NAMALWA (cell line): ENCODE data around the gene SFMBT2.

Experiments
- DNase-seq: peaks from one replicate; pipeline ENCODE4 v3.0.0-alpha.2; 2015; ENCODE audit warnings: low spot score

SFMBT2 gene

DNA sequence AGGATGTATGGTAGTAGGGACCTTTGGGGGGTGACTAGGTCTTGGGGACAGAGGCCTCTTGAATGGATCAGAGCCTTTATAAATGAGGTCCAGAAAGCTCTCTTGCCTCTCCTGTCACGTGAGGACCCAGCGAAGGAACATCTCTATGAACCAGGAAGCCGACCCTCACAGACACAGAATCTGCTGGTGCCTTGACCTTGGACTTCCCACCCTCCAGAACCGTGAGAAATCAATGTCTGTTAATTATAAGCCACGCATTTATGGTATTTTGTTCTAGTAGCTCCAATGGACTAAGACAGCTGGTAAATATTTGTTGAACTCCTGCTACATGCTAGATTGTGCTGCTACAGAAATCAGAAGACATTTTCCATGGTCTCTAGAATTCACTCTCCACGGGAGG, 276.9 kb downstream of the SFMBT2 start:
- DNase-seq, result no peak

DNA sequence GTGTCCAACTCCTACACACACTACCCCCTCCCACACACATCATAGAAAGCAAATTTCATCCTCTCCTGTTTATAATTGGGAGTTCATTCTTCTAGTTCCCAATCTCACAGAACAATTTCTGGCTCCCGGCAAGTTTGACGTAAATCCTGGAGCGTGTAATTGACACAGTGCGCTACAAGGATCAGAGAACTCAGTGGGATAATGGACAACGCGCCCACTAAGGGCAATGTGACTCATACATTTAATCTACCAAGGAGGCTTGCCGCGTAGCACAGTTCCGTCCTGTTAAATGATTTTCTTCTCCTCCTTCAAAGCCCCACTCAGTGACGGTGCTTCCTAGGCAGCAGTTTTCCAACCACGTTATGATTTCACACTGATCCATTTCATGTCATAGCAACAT, 277.6 kb downstream of the SFMBT2 start:
- no peak for DNase-seq

DNA sequence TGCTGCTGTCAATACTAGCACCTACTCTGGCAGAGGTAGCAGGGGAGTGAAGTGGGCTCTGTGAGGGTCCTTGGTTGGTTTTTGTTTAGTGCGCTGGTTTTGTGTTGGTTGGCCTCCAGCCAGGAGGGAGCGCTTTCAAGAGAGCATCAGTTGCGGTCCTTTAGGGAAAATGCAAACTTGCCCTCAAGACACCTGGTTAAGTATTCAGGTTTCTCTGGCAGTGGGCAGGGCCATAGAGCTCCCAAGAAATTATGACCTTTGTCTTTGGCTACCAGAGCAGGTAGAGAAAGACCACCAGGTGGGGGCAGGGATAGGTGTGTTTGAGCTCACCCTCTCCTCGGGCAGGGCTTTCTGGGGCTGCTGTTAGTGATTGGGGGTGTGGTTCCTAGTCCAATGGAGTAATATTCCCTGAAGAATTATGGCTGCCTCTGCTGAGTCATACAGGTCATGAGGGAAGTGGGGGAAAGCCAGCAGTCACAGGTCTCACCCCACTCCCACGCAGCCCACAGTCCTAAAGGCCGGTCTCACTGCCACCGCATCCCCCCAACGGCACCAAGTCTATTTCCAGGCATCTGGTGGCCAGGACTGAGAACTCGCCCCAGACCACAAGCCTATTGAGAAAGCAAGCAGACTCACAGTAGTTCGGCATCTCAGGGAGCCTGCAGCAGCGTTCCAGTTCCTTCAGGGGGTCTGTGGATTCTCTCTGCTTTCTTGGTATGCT, 280.5 kb downstream of the SFMBT2 start:
- DNase-seq, result no peak

DNA sequence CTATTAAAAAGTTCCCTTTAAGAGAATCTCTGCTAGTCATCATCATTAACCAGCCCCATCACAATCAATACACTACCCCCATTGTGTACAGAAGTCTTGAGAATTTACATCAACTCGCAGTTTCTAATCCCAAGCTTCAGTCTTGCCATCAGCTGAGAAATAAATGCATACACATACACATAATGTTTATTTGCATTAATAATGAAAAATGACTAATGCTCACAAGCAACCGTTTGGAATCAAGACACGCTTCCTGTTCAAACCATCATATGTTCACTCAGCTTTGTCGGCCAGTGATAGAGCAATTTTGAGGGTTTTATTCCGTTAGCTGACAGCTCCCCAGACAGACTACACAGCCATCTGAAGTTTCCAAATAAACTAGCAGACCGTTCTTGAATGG, 287.1 kb downstream of the SFMBT2 start:
- DNase-seq, result no peak

DNA sequence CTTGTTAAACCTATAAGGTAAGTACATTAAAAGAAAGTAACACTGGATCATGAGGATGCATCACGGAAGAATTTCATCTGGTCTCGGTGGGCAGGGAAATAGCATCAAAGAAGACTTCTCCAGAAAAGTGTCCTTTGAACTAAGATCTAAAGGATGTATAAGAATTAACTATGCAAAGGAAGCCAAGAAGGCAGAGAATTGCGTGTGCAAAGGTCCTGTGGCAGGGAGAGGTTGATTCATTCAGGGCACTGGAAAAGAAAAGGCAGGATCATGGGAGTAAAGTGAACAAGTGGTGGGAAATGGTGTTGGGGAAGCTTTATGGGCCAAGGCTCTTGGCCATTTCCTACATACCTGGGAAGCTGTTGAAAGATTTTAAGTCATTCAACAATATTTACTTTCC, 288.3 kb downstream of the SFMBT2 start:
- no peak for DNase-seq

DNA sequence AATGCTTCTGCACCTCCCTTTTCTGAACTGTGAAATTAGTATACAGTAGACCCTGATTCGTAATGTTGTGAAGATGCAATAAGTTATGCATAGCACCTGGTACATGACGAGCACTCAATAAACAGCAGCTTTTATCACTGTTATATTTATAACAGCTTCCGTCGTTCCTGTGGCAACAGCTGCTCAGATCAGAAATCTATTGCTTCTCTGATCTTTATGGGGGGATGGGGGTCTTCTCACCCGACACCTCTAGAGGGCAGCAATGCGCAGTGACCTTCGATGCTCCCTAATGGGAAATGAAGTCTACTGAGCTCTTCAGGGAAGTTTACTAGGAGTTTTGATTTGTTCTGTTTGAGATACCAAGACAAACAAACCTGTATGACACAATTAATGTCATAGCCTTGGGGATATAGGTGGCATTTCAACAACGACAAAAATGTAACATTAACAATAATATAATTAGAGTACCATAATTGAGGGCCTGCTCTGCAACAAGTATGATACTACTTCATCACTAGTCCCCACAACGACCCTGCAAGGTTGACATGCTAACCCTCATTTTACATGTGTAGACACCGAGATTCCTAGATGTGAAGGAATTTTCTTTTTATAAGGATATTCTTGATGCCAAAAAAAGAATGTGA, 289.6 kb downstream of the SFMBT2 start:
- DNase-seq, result peak; percentile 82

DNA sequence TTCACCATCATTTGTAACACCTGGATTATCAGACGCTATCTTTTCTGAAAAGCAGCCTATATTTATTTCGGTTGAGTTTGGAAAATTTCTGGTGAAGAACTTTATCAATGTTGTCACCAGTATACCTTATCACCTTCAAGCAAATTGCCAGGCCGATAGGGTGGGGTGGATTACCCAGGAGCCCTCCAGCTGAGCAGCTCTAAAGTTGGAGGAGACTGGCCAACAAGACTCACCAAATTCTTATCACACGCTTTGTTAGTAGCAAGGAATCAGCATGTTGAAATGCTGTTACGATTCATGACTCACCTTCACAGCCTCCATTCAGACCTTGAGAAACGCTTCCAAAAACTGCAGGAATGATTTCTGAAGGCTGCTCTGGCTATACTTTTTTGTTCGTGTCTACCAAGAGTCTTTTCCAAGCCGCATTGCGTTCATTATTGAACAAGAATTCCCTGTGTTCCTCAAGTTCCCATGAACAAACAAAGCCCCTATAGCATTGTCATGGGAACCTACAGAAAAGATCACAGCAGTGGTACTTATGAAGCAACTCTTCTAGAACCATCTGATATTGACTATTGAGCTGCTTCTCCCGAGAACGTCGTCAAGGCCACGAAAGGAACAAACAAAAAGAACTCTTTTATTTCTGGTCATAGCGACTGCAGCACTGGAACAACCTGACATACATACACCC, 291.4 kb downstream of the SFMBT2 start:
- no peak for DNase-seq

DNA sequence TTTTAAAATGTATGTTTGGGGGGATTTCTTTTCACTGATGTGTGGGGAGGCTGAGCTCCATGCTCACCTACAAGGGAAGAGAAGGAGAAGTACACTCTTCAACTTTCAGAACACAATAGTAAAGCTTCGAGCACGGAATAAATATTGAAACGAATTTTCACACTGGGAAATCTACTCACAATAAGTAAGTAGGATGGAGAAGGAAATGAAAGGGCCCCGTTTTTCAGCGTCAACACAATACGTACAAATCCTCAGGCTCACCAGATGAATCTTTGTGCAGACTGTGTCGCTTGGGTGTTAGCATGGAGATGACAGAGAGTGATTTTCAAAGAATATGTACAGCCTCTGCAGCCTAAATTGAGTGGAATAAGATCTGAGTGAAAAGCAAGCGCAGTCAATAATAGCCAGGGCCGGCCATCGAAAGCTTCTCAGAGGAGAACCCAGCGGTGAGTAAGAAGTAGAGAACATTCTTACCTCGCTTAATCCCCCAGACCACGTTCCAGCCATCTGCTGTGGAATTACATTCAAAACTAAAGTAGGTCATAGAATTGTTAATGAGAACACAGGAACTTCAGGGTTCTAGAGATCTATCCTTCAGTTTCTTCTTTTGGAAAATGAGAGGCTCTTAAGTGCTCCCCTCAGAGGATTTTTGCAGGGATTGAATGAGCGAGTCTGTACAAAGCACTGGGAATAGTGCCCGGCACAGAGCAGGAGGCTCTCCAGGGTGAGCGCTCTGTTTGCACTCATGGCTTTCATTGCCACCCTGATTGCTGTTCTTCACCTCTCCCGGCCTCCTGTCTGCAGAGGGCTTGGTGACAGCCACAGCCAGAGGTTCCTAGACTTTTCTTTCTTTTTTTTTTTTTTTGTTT, 292.8 kb downstream of the SFMBT2 start:
- DNase-seq, result no peak

DNA sequence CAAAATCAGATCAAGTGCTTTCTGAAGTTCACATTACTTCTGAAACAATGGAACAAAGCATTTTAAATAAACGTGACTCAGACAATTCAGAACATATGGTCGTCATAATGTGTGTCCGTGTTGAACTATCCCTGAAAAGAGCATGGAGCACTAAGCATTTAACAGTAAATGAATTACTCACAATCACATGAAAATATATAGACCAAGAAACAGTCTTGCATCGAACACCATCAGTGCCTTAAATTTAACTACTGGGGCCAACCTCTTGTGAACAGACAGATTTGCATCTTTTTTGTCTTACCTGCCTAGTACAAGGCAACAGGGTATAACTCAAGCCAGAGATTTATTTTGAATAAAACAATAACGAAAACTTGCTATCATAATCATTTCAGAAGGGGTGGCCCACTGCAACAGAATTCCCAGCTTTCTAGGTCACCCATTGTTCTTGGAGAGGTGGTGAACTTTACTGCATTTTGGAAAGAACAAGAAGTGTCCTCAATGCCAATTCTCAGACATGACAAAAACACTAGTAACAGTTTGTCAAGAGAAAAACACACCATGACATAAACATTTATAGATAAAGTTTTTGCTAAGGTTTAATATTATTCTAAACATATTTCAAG, 293.5 kb downstream of the SFMBT2 start:
- no peak for DNase-seq

DNA sequence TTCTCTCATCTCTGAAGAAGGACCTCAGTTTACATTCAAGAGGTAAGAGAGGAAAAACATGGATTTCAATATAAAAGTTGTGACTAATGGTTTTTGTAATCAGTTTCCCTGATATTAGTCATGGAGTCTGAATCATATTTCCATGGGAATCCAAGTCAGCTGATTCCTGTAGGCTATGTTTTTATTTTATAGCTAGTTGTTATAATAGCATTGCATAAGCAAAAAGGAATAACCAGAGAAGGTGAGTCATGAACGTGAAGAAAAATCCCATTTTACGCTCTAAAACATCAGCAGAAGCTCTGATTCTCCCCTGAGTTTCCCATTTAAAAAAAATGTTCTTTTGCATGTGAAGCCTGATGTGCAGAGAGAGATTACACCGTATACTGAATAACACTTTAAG, 299.3 kb downstream of the SFMBT2 start:
- DNase-seq, result no peak

DNA sequence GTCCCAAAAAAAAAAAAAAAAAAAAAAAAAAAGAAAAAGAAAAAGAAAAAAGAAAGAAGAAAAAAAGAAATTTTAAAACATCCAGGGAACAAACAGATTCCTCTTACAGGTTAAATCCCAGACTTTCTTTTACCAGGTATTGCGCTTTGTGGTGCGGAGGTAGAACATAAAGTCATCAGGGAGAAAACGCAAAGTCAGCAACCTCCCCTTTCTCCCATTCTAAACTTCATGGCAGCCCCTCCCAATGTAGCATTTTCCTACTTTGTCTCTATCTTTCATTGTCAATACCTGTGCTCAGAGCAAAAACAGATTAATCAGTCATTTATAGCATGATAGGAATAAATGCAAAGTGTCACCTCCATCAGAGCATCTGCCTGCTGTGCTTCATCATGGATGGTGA, 299.7 kb downstream of the SFMBT2 start:
- no peak for DNase-seq
